ENCODE measurements around the gene TSC22D2. TPM values are rescaled to one million over a fixed set of nuclear protein-coding genes. Genes with fewer than 3 reads are reported as not detected.

Gene TSC22D2
- total RNA-seq, 1 experiment from 2014 or later = 49.7 TPM

DNA sequence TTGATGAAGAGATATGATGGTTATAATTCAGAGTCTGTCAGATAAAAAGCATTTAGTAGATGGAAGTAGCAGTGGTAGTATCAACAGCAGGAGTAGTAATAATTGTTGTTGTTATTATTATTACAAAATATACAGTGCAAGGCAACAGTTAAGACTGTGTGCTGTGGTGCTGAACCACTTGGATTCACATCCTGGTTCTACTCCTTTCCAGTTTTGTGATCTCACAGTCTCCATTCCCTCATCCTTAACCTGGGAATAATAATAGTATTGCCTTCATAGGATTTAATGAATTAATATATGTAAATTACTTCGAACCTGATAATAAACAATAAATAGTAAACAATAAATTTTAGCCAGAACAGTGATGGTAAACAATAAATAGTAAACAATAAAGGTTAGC lies 37.1 kb upstream of the TSC22D2 start:
- no peak for DNase-seq
- Mint-ChIP-seq H3K4me3 (ENCODE audit: low read depth, unreplicated experiment) (peak overlapping the region; percentile 61), H3K27ac (ENCODE audit: unreplicated experiment) (peak overlapping the region; percentile 94), H3K4me1 (ENCODE audit: low read depth, unreplicated experiment) (peaks cover 55% of the 10 kb centered on the region), H3K9me3 (ENCODE audit: low read depth, unreplicated experiment) (no peaks in the 10 kb centered on the region), H3K27me3 (ENCODE audit: unreplicated experiment) (no peaks in the 10 kb centered on the region), H3K36me3 (ENCODE audit: insufficient read depth, unreplicated experiment) (peaks cover 21% of the 10 kb centered on the region)
- intact Hi-C loops (cut with micrococcal nuclease; ENCODE audit: unreplicated experiment) = loop anchor here (2.0 to 5.0 kb wide), 3 partner anchors 56 to 132 kb away; no protein-coding TSS in a partner anchor
- TF ChIP-seq, protein P1, sequence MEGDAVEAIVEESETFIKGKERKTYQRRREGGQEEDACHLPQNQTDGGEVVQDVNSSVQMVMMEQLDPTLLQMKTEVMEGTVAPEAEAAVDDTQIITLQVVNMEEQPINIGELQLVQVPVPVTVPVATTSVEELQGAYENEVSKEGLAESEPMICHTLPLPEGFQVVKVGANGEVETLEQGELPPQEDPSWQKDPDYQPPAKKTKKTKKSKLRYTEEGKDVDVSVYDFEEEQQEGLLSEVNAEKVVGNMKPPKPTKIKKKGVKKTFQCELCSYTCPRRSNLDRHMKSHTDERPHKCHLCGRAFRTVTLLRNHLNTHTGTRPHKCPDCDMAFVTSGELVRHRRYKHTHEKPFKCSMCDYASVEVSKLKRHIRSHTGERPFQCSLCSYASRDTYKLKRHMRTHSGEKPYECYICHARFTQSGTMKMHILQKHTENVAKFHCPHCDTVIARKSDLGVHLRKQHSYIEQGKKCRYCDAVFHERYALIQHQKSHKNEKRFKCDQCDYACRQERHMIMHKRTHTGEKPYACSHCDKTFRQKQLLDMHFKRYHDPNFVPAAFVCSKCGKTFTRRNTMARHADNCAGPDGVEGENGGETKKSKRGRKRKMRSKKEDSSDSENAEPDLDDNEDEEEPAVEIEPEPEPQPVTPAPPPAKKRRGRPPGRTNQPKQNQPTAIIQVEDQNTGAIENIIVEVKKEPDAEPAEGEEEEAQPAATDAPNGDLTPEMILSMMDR (IDR thresholded peaks at IDR 0.05; ENCODE audit: unreplicated experiment) = no peak
- CTCF ChIA-PET = interaction anchor here (0.5 to 1.6 kb wide), 2 partner anchors 38 to 60 kb away, joined by 3 to 4 read pairs; no protein-coding TSS in a partner anchor
- no TSS peak for BruUV-seq (replicated peaks)

DNA sequence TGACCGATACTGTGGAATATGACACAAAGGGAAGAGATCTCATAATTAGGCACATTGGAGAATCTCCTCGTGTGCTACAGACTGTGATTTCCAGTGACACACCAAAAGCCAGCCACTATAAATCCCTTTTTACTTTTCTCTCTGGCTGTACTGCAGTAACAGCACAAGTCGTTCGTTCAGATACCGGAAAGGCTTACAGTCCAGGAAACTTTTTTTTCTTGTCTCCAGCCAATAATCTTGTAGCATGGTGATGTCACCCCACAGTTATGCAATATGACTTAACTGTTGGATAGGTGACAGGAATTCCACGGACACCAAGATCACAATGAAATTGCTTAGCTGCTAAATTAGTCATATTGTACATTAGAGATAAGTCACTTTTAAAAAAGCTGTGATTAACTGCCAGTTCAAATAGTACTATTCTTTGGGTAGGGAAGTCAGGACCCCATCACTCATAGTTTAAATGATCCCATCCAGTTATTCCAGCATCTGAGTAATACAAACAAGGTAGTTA lies 36.3 kb upstream of the TSC22D2 start:
- TF ChIP-seq, protein P1 (IDR thresholded peaks at IDR 0.05; ENCODE audit: unreplicated experiment) = no peak
- CTCF ChIA-PET = interaction anchor here (0.5 to 1.6 kb wide), 3 partner anchors 37 to 133 kb away, joined by 4 to 7 read pairs (median 4); no protein-coding TSS in a partner anchor
- peaks cover 21% of the 10 kb centered on the region for H3K36me3 Mint-ChIP-seq (ENCODE audit: insufficient read depth, unreplicated experiment)
- intact Hi-C loops (cut with micrococcal nuclease; ENCODE audit: unreplicated experiment) = loop anchor here (1.0 to 5.0 kb wide), 5 partner anchors 26 to 133 kb away; no protein-coding TSS in a partner anchor
- no TSS peak for BruUV-seq (replicated peaks)
- no peaks in the 10 kb centered on the region for H3K27me3 Mint-ChIP-seq (ENCODE audit: unreplicated experiment)
- peak overlapping the region; percentile 94 for H3K27ac Mint-ChIP-seq (ENCODE audit: unreplicated experiment)
- no peaks in the 10 kb centered on the region for H3K9me3 Mint-ChIP-seq (ENCODE audit: low read depth, unreplicated experiment)
- DNase-seq = peak; percentile 91
- H3K4me1 Mint-ChIP-seq (ENCODE audit: low read depth, unreplicated experiment) = peaks cover 63% of the 10 kb centered on the region
- H3K4me3 Mint-ChIP-seq (ENCODE audit: low read depth, unreplicated experiment) = peak overlapping the region; percentile 62

DNA sequence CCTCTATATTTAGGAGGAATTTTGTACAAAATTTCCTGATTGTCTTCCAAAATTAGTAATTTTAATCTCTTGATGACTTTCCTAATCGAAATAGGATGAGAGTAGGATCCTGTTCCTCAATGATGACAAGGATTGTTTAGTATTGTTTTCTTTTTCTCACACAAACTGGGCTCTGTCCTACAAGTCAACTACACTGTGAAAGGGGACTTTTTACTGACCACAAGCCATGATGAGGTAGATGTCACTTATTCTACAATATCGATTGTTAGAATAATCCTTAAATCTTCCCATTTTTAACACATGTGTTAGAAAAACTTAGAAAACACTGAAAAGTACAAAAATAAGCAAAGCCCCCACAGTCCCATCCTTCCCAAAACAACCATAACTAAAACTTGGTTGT lies 35.8 kb upstream of the TSC22D2 start:
- intact Hi-C loops (cut with micrococcal nuclease; ENCODE audit: unreplicated experiment) = loop anchor here (1.0 to 5.0 kb wide), 3 partner anchors 27 to 125 kb away; no protein-coding TSS in a partner anchor
- Mint-ChIP-seq H3K36me3 (ENCODE audit: insufficient read depth, unreplicated experiment) (peaks cover 21% of the 10 kb centered on the region), H3K9me3 (ENCODE audit: low read depth, unreplicated experiment) (no peaks in the 10 kb centered on the region), H3K27me3 (ENCODE audit: unreplicated experiment) (no peaks in the 10 kb centered on the region), H3K4me3 (ENCODE audit: low read depth, unreplicated experiment) (peak overlapping the region; percentile 62), H3K4me1 (ENCODE audit: low read depth, unreplicated experiment) (peaks cover 64% of the 10 kb centered on the region), H3K27ac (ENCODE audit: unreplicated experiment) (peak overlapping the region; percentile 94)
- CTCF ChIA-PET = interaction anchor here (0.5 to 1.6 kb wide), 3 partner anchors 36 to 133 kb away, joined by 4 to 7 read pairs (median 4); no protein-coding TSS in a partner anchor
- TF ChIP-seq, protein P1 (IDR thresholded peaks at IDR 0.05; ENCODE audit: unreplicated experiment) = no peak
- no TSS peak for BruUV-seq (replicated peaks)
- no peak for DNase-seq

DNA sequence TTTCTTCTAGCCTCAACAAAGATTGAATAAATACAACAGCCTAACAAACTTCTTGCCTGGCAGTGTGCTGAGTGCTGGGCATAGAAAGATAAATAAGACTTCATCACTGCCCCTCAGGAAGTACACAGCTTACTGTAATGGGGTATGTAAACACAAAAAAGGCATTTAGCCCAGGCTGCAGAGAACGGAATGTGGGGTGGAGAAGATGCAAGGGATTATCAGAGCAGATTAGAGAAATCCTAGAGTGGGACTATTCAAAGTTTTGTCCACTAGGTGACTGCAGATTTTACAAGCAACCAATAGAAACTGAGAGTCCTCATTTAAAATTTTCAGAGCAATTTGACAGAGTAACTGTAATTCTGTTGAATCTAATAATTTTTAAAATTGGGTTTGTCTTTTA lies 35.4 kb upstream of the TSC22D2 start:
- intact Hi-C loops (cut with micrococcal nuclease; ENCODE audit: unreplicated experiment) = loop anchor here (1.0 to 5.0 kb wide), 3 partner anchors 27 to 125 kb away; no protein-coding TSS in a partner anchor
- Mint-ChIP-seq H3K27me3 (ENCODE audit: unreplicated experiment) (no peaks in the 10 kb centered on the region), H3K4me1 (ENCODE audit: low read depth, unreplicated experiment) (peaks cover 66% of the 10 kb centered on the region), H3K9me3 (ENCODE audit: low read depth, unreplicated experiment) (no peaks in the 10 kb centered on the region), H3K27ac (ENCODE audit: unreplicated experiment) (peak overlapping the region; percentile 94), H3K4me3 (ENCODE audit: low read depth, unreplicated experiment) (no peak overlapping the region), H3K36me3 (ENCODE audit: insufficient read depth, unreplicated experiment) (peaks cover 21% of the 10 kb centered on the region)
- no TSS peak for BruUV-seq (replicated peaks)
- CTCF ChIA-PET = interaction anchor here (1.2 to 1.6 kb wide), 2 partner anchors 36 to 134 kb away, joined by 4 read pairs; no protein-coding TSS in a partner anchor
- no peak for DNase-seq
- TF ChIP-seq, protein P1 (IDR thresholded peaks at IDR 0.05; ENCODE audit: unreplicated experiment) = no peak

Measured in Calu3 (cell line).